GM11168 (cell line): ENCODE data around the gene HRNR.
"Not testable (repeated sequence)": the region's sequence is repeated elsewhere in the genome, so short reads cannot be mapped to it uniquely, and the experiment has no call there.

ENCODE experiments used
- in situ Hi-C: fragments of 300-500 bp; cut with MboI; formaldehyde crosslinking; loops from one replicate; pipeline ENCODE4 v1.12.0; 2022; ENCODE audit warnings: low sequenced_read_pairs; ENCODE audit not compliant: unreplicated experiment

The HRNR gene

GRCh38 chr1:152224093-152224492, at the start of gene HRNR:
Gene HRNR, minus strand, starts transcription at chr1:152224193. Its CDS starts 940 bp downstream, at chr1:152223253.
- in situ Hi-C loops: no loop called here

- in situ Hi-C loops: not testable (repeated sequence)
These were observed 32.4 kb upstream of the HRNR start for GRCh38 chr1:152256394-152256793.

GRCh38 chr1:152252157-152252556, 28.2 kb upstream of the HRNR start:
- in situ Hi-C loops: no loop called here

GRCh38 chr1:152251391-152251790, 27.4 kb upstream of the HRNR start:
- in situ Hi-C loops: no loop called here

GRCh38 chr1:152247316-152247715, 23.3 kb upstream of the HRNR start:
- in situ Hi-C loops: no loop called here

GRCh38 chr1:152244576-152245273, 20.7 kb upstream of the HRNR start:
- in situ Hi-C loops: no loop called here

GRCh38 chr1:152237093-152237492, 13.1 kb upstream of the HRNR start:
- in situ Hi-C loops: no loop called here

- in situ Hi-C loops: no loop called here
These were observed 4.8 kb upstream of the HRNR start for GRCh38 chr1:152228831-152229230.

GRCh38 chr1:152227310-152227928, 3.4 kb upstream of the HRNR start:
- in situ Hi-C loops: no loop called here

- in situ Hi-C loops: no loop called here
These were observed 1.7 kb upstream of the HRNR start for GRCh38 chr1:152225678-152226077.

- in situ Hi-C loops: no loop called here
These were observed 3.5 kb downstream of the HRNR start for GRCh38 chr1:152220166-152221163.

GRCh38 chr1:152219438-152219837, 4.6 kb downstream of the HRNR start:
- in situ Hi-C loops: not testable (repeated sequence)

GRCh38 chr1:152218762-152219436, 5.1 kb downstream of the HRNR start:
- in situ Hi-C loops: no loop called here

- in situ Hi-C loops: not testable (repeated sequence)
These were observed 8.4 kb downstream of the HRNR start for GRCh38 chr1:152215604-152216003.

- in situ Hi-C loops: not testable (repeated sequence)
These were observed 9.1 kb downstream of the HRNR start for GRCh38 chr1:152214911-152215310.

- in situ Hi-C loops: no loop called here
These were observed 25.0 kb downstream of the HRNR start for GRCh38 chr1:152198982-152199381.

GRCh38 chr1:152197361-152197941, 26.5 kb downstream of the HRNR start:
- in situ Hi-C loops: no loop called here

- in situ Hi-C loops: no loop called here
These were observed 32.3 kb downstream of the HRNR start for GRCh38 chr1:152191711-152192110.

GRCh38 chr1:152191260-152191659, 32.7 kb downstream of the HRNR start:
- in situ Hi-C loops: no loop called here

GRCh38 chr1:152190589-152190988, 33.4 kb downstream of the HRNR start:
- in situ Hi-C loops: no loop called here
